Cardiac muscle cell (in vitro differentiated cells and primary cell): ENCODE results near the gene ROPN1B. TPM values are rescaled to one million over a fixed set of nuclear protein-coding genes. Genes with fewer than 3 reads are reported as not detected.

Experiments
- DNase-seq, 2 donors: peaks; one replicate each; pipeline versions ENCODE4 v3.0.0 to v3.0.0-alpha.2; 2010 to 2017; ENCODE audit warnings: low read depth in 1 of 2, low spot score in 1 of 2
- H3K27ac ChIP-seq: fragments of 200-600 bp; sonication (generic); 2 replicates; pipeline ENCODE4 v1.5.1; 2016
- H3K27me3 ChIP-seq: fragments of 200-600 bp; sonication (generic); 2 replicates; pipeline ENCODE4 v1.6.0; 2016; ENCODE audit warnings: control low read depth
- H3K36me3 ChIP-seq: fragments of 200-600 bp; sonication (generic); 2 replicates; pipeline ENCODE4 v1.5.1; 2016; ENCODE audit warnings: control low read depth
- H3K4me1 ChIP-seq: fragments of 200-600 bp; sonication (generic); 2 replicates; pipeline ENCODE4 v1.8.1; 2017; ENCODE audit warnings: low read depth, mild to moderate bottlenecking, mixed run types
- H3K4me3 ChIP-seq: fragments of 200-600 bp; sonication (generic); 2 replicates; pipeline ENCODE4 v1.5.1; 2016; ENCODE audit warnings: mild to moderate bottlenecking
- H3K9me3 ChIP-seq: fragments of 200-600 bp; sonication (generic); 2 replicates; pipeline ENCODE4 v1.5.1; 2017; ENCODE audit warnings: low read depth, mild to moderate bottlenecking, control low read depth
- polyA plus RNA-seq: library from polyadenylated mRNA; unstranded; fragments of >200 nt; fragmentation: Nextera tagmentation; extraction: Ambion mirVana; gene quantifications from 2 replicates; pipeline ENCODE4 v1.2.1, GENCODE V29; 2016
- total RNA-seq: library from RNA; depleted of rRNA; stranded (reverse); fragments of >200 nt; gene quantifications from 2 replicates; pipeline ENCODE4 v1.2.3, GENCODE V29; 2016
- TF ChIP-seq, protein P1 (sequence below): IDR thresholded peaks from 2 replicates; pipeline ENCODE4 v1.5.1; 2012; ENCODE audit warnings: low read depth, mild to moderate bottlenecking, low read length

Gene ROPN1B
- total and polyA plus RNA-seq, 2 experiments from 2014 or later = not detected

DNA sequence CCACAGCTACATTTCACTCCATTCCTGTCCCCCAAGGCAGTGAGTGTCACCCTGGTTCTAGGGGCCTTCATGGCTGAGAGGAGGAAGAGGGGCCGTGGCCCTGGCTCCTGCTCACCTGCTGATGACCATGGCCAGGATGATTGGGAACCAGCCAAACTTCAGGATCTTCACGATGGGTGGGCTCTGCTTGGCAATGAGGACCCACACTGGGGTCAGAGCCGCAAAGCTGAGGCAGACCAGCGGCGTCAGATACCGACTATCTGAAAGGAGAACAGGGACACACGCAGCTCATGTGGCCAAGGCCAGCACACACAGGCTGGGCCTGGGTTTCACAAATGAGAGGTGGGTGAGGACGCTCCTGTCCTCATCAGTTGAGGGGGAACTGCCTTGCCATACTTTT, 47.6 kb downstream of the ROPN1B start:
- no peaks in the 10 kb centered on the region for H3K9me3 ChIP-seq
- H3K36me3 ChIP-seq = no peaks in the 10 kb centered on the region
- no peaks in the 10 kb centered on the region for H3K4me1 ChIP-seq
- no peaks in the 10 kb centered on the region for H3K27me3 ChIP-seq
- DNase-seq = no peak
- H3K4me3 ChIP-seq = no peak overlapping the region
- TF ChIP-seq, protein P1, sequence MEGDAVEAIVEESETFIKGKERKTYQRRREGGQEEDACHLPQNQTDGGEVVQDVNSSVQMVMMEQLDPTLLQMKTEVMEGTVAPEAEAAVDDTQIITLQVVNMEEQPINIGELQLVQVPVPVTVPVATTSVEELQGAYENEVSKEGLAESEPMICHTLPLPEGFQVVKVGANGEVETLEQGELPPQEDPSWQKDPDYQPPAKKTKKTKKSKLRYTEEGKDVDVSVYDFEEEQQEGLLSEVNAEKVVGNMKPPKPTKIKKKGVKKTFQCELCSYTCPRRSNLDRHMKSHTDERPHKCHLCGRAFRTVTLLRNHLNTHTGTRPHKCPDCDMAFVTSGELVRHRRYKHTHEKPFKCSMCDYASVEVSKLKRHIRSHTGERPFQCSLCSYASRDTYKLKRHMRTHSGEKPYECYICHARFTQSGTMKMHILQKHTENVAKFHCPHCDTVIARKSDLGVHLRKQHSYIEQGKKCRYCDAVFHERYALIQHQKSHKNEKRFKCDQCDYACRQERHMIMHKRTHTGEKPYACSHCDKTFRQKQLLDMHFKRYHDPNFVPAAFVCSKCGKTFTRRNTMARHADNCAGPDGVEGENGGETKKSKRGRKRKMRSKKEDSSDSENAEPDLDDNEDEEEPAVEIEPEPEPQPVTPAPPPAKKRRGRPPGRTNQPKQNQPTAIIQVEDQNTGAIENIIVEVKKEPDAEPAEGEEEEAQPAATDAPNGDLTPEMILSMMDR = no peak
- no peak overlapping the region for H3K27ac ChIP-seq

DNA sequence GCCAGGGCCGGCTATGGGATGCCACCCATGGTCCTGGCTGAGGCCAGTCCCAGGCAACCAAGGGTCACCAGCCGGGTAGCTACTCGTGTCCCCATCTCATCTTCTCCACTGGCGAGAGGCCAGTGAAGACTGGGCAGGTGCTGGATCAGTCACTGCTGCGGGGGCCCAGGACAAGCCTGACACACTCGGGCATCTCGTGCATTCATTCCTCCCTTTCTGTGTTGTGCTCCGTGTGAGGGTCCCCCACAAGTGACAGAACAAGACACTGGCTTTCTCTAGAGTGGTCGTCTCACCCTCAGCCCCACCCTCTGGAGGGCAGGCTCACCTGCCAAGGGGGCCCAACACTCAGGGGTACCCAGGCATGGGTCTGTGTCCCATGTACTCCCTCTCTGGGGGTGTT, 48.4 kb downstream of the ROPN1B start:
- TF ChIP-seq, protein P1 = no peak
- no peak for DNase-seq
- H3K9me3 ChIP-seq = no peaks in the 10 kb centered on the region
- no peaks in the 10 kb centered on the region for H3K27me3 ChIP-seq
- no peak overlapping the region for H3K27ac ChIP-seq
- H3K4me3 ChIP-seq = no peak overlapping the region
- no peaks in the 10 kb centered on the region for H3K36me3 ChIP-seq
- no peaks in the 10 kb centered on the region for H3K4me1 ChIP-seq

DNA sequence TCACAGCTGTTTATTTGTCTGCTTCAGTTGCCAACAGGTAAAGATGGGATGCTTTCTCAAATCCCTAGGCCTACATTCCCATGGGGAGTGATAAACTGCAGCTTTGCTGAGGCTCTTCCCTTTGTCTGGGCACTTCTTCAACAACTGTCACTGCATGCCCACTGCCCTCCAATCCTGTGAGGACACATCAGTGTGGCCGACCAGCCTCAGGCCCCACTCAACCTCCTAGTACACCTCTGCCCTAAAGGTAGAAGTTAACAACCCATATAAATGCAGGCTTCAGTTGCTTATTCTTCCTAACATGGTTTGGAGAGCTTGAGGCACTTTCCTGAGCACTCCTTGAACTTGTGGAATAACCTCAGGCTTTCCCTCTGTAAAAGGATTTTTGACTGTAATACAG, 49.6 kb downstream of the ROPN1B start:
- Histone ChIP-seq H3K36me3 (no peaks in the 10 kb centered on the region), H3K9me3 (no peaks in the 10 kb centered on the region), H3K4me3 (no peak overlapping the region), H3K27me3 (no peaks in the 10 kb centered on the region), H3K4me1 (no peaks in the 10 kb centered on the region), H3K27ac (no peak overlapping the region)
- TF ChIP-seq, protein P1 = no peak
- no peak for DNase-seq

DNA sequence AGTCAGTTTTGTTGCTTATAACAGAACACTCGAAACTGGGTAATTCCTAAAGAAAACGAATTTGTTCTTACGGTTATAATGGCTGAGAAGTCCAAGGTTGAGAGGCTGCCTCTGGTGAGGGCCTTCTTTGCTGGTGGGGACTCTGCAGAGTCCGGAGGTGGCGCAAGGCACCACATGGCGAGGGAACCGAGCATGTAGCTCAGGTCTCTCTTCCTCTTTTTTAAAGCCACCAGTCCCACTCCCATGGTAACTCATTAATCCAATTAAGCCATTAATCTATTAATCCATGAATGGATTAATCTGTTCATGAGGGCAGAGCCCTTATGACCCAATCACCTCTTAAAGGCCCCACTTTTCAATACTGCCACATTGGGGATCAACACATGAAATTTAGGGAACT, 50.0 kb downstream of the ROPN1B start:
- H3K36me3 ChIP-seq = no peaks in the 10 kb centered on the region
- TF ChIP-seq, protein P1 = no peak
- no peaks in the 10 kb centered on the region for H3K27me3 ChIP-seq
- no peak overlapping the region for H3K27ac ChIP-seq
- H3K9me3 ChIP-seq = no peaks in the 10 kb centered on the region
- DNase-seq = no peak
- H3K4me3 ChIP-seq = no peak overlapping the region
- no peaks in the 10 kb centered on the region for H3K4me1 ChIP-seq

DNA sequence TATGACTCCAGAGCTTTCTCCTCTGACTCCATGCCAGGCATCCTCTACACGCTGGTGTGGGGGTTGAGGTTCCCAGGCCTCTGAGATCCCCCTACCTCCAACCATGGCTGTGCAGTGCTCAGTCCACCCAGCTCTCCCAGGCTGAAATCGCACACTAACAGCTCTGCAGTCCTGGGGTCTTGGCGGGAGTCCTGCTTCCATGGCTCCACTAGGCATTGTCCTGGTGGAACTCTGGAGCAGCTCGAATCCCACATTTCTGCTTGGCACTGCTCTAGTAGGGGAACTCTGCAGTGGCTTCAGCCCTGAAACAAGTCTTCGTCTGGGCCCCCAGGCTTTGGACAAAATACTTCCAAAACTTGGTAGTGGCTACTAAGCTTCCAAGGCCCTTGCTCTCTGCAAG, 50.7 kb downstream of the ROPN1B start:
- Histone ChIP-seq H3K9me3 (no peaks in the 10 kb centered on the region), H3K4me1 (no peaks in the 10 kb centered on the region), H3K36me3 (no peaks in the 10 kb centered on the region), H3K27me3 (no peaks in the 10 kb centered on the region), H3K27ac (no peak overlapping the region), H3K4me3 (no peak overlapping the region)
- TF ChIP-seq, protein P1 = no peak
- no peak for DNase-seq

DNA sequence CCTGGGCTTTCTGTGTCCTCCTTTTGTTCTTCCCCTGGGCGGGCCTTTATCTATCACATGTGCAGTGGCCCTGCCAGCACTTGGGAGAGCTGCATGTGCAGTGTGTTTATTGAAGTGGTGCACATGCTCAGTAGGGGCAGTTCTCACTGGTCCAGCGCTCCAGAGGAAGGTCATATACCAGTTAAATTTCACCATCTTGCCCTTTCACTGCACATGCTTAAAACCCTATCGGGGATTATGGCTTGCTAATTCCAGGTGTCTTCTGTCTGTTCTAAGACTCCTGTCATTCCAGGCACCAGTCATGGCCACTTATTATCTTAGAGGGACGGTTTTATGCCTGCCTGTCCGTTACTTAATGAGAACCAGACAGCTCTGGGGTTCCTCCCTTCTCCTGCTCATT, 52.2 kb downstream of the ROPN1B start:
- Histone ChIP-seq H3K27ac (no peak overlapping the region), H3K9me3 (no peaks in the 10 kb centered on the region), H3K27me3 (no peaks in the 10 kb centered on the region), H3K4me1 (no peaks in the 10 kb centered on the region), H3K4me3 (no peak overlapping the region), H3K36me3 (no peaks in the 10 kb centered on the region)
- DNase-seq = peak in 1 of 2 donors; percentile 35
- TF ChIP-seq, protein P1 = no peak
